Measurements from ENCODE around the gene GPC1. TPM values are rescaled to one million over a fixed set of nuclear protein-coding genes. Genes with fewer than 3 reads are reported as not detected.

The GPC1 gene
- total RNA-seq, 4 donors from 2014 or later, result 34.1 to 80.4 (median 53.3) TPM

DNA sequence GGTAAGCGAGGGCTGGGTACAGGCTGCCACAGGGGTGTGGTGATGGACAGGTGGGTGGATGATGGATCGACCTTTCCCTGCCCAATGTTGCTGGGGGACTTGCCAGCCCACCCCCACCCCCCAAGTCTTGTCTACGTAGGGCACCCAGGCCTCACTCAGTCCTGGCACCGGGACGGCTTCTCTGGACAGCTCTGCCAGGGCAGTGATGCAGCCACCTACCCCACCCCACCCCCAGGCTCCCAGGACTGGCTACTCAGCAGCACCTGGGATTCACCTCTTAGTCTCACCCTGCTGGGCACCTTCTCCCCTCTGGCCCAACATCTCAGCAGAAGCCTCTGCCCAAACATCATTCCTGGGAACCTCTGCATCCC lies 66.6 kb downstream of the GPC1 start:
- TF ChIP-seq, protein P1, sequence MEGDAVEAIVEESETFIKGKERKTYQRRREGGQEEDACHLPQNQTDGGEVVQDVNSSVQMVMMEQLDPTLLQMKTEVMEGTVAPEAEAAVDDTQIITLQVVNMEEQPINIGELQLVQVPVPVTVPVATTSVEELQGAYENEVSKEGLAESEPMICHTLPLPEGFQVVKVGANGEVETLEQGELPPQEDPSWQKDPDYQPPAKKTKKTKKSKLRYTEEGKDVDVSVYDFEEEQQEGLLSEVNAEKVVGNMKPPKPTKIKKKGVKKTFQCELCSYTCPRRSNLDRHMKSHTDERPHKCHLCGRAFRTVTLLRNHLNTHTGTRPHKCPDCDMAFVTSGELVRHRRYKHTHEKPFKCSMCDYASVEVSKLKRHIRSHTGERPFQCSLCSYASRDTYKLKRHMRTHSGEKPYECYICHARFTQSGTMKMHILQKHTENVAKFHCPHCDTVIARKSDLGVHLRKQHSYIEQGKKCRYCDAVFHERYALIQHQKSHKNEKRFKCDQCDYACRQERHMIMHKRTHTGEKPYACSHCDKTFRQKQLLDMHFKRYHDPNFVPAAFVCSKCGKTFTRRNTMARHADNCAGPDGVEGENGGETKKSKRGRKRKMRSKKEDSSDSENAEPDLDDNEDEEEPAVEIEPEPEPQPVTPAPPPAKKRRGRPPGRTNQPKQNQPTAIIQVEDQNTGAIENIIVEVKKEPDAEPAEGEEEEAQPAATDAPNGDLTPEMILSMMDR (IDR thresholded peaks at IDR 0.05; ENCODE audit: low read depth), result no peak

DNA sequence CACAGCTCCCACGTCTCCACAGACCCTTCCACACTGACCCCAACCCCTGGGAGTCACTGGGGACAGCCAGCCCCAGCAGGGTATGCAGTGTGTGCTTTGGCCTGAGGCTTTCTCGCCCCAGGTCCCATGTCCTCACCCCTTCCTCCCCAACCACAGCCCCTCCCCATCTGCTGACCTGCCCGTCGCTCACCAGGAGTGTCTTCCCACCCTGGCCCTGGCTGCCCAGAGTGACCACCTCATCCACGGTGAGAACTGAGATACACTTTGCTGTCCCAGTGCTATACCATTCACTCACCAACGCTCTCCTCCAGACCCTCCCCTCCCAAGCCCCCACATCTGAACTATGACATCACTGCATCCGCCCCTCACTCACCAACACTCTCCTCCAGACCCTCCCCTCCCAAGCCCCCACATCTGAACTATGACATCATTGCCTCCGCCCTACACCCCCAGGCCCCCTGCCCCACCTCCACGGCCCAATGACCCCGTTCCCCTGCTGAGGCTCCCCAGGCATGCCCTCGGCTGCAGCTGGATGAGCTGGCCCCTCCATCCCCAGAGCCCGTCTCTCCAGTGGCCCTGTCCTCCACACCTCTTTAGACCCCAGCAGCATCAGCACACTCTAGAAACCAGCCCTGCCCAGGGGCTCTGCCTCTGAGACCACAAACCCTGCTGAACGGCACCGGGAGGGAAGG lies 67.1 kb downstream of the GPC1 start:
- TF ChIP-seq, protein P1 (IDR thresholded peaks at IDR 0.05; ENCODE audit: low read depth), result no peak

DNA sequence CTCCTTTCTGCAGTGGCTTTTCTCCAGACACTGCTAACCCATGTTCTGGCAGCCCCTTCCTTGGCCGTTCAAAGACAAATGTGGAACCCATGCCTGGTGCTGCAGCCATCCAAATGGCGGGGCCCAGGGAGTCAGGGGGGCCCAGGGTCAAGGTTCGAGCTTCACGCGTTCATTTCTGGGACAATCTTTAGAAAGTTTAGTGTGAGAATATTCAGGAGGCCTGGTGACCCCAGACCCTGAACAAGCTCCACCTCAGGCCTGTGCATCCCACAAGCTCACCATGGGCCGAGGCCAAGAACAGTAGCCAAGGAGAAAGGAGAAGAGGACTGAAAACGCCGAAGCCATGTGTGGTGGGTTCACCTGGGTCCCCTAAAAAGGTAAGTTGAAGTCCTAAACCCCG lies 67.9 kb downstream of the GPC1 start:
- TF ChIP-seq, protein P1 (IDR thresholded peaks at IDR 0.05; ENCODE audit: low read depth), result no peak

DNA sequence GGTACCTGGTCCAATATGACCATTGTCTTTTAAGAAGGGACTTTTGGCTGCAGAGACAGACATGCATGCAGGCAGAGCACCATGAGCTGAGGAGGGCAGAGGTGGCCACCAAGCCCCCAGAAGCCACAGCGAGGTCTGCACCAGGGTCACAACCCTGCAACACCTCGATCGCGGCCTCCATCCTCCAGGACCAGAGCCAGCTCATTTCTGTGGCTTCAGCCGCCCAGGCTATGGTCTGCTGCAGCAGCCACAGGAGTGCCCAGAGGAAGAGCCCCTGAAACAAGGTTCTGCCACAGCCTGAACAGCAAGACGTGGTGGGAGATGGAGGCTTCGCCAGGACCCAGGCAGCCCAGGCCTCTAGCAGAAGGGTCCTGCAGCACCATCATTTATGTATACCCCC lies 68.4 kb downstream of the GPC1 start:
- TF ChIP-seq, protein P1 (IDR thresholded peaks at IDR 0.05; ENCODE audit: low read depth), result no peak

DNA sequence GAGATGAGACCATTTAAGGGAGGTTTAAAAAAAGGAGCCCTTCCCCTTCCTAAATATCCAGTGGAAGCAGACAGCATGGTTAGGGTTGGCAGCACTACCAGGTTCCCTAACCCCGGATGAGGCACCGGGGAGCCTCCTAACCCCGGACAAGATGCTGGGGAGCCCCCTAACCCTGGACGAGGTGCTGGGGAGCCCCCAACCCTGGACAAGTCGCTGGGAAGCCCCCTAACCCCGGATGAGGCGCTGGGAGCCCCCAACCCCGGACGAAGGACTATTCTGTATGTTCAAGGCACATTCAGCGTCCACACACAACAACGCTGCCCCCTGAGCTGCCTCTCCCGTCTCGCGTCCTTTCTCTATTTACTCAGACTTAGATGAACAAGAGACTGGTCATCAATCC lies 70.4 kb downstream of the GPC1 start:
- TF ChIP-seq, protein P1 (IDR thresholded peaks at IDR 0.05; ENCODE audit: low read depth), result no peak

- TF ChIP-seq, protein P1 (IDR thresholded peaks at IDR 0.05; ENCODE audit: low read depth), result no peak
Measured at GRCh38 chr2:240506406-240507059, 71.1 kb downstream of the GPC1 start.

DNA sequence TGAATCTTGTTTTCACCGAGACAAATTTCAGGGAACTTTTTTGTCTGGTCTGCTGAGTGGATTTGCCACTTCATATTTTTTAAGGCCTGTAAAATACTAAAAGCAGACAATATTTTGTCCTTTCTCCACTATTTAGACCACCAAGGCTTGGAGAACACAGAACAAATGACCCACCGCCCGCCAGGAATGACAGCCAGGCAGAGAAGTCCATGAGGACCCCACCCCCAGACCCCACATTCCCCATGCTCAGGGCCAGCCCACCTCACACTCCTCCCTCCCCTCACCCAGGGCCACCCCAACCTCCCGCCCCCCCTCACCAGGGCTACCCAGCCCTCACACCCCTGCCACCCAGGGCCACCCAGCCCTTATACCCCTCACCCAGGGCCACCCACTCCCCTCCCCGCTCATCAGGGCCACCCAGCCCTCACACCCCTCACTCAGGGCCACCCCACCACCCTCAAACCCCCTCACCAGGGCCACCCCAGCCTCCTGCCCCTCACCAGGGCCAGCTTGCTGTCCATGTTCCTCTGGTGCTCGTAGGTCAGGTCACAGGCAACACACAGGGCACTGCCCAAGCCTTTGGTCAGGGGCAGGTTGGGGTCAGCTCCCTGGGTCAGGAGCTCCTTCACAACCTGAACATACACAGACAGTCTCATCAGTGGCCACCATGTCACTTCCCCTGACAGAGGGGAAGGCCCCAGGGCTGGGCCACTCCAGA lies 71.8 kb downstream of the GPC1 start:
- TF ChIP-seq, protein P1 (IDR thresholded peaks at IDR 0.05; ENCODE audit: low read depth), result no peak
